ENCODE results near the gene PAM16.
"Not testable (repeated sequence)": the region's sequence is repeated elsewhere in the genome, so short reads cannot be mapped to it uniquely, and the experiment has no call there.

PAM16 gene

DNA sequence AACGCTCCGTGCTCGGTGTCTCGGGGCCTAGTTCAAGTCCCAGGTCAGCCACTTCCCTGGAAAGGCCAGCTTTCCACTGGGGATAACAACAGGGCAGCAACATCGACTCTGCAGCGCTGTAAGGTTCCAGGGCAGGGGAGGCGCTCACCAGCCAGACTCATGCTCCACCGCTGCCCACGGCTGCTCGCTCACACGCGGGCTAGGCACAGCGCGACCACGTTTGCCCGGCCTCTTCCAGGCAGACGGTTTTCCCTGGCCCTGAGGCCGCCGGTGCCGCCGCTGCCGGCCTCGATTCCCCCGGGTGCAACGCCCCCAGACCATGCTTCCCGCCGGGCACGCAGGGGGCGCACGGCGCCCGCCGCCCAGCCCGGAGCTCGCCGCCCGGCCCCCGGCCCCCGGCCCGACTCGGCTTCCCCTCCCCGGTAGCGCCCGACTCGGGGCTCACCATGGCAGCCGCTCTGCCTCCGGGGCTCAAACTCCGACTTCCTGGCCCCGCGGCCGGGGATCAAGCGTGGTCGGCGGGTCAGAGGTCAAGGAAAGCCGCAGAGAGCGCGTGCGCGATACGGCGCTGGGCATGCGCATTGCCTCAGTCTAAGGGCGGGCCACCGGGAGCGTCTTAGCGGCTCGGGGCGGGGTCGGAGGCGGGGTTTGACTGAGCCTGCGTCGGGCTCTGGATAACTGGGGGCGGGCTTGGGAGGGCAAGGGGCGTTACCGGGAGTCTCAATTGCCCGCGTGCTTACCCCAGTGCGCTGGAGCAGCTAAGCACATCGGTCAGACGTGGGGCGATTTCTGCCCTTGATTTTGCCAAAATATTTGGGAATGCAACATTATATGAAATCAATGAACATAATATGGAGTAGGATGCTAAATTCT lies at the start of gene PAM16:
TSS of gene PAM16 (minus strand) at position 535 of the 873 bp plus-strand sequence. CDS start at position 448, 87 bp downstream.
- DNase-seq (ENCODE audit: low read depth in 2 of 2): peak; percentile 98 to 99

DNA sequence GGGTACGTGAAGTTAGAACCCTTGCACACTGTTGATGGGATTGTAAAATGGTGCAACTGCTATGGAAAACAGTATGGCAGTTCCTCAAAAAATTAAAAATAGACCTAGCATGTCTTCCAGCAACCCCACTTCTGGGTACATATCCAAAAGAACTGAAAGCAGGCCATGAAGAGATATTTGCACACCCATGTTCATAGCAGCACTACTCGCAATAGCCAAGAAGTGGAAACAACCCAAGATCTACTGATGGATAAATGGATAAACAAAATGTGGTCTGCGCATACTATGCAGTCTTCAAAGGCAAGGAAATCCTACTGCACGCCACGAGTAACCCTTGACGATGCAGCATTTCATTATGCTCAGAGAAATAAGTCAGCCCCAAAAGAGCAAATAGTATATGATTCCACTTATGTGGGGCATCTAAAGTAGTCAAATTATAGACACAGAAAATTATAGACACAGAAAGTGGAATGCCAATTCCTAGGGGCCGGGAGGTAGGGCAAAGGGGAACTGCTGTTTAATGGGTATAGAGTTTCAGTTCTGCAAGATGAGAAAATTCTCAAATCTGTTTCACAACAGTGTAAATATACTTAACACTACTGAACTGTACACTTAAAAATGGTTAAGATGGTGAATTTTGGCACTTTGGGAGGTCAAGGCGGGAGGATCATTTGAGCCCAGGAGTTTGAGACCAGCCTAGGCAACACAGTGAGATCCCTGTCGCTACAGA lies 48.0 kb upstream of the PAM16 start:
- DNase-seq (ENCODE audit: low read depth in 2 of 2): no peak

DNA sequence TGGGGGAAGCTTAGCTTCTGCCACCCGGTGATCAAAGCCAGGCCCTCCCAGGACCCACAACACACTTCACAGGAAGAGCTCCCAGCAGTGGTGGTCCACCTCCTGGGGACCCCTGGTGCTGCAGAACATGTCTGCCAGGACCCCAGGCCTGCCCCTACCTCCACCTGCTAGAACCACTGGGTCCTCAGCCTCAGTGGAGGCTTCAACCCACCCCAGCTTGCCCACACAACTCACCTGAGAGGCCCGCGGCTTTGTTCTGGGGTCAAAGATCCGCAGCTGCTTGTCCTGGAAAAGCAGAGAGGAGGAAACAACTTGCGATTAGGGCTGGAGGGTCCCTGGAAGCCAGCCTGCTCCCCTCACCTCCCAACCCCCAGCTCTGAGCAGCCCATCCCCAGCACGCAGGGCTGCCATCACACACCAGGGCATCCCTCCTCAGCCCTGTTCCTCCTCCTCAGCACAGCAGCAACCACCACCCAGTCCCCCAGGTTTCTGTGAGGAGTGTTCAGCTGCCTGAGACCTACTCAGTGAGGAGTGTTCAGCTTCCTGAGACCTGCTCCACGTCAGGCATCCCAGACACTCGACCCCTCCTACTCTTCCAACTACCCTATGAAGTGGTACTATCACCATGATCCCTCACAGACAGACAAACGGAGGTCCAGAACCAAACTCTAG lies 44.1 kb upstream of the PAM16 start:
- no peak for DNase-seq (ENCODE audit: low read depth in 2 of 2)

DNA sequence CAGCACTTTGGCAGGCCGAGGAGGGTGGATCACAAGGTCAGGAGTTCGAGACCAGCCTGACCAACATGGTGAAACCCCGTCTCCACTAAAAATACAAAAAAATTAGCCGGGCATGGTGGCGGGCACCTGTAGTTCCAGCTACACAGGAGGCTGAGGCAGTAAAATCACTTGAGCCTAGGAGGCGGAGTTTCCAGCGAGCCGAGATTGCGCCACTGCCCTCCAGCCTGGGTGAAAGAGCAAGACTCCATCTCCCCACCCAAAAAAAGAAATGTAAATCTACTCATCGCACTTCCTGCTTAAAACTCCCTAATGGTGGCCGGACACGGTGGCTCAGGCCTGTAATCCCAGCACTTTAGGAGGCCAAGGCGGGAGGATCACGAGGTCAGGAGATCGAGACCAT lies 42.7 kb upstream of the PAM16 start:
- not testable (repeated sequence) for DNase-seq (ENCODE audit: low read depth in 2 of 2)

DNA sequence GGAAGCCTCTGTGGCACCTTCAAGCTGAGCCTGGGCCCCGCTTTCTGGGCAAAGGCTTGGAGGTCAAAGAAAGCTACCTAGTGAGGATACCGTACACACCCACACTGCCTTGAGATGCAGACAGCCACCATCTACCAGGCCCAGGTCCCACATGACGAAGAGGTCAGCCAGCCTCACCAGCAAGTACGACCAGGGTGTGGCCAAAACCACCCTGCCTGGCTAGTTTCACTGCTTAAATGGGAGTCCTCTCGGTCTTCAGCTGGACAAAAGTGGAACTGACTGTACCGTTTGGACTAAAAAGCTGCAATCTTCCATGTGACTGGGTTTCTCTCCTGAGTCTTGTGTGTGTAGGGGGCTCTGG lies 42.1 kb upstream of the PAM16 start:
- DNase-seq (ENCODE audit: low read depth in 2 of 2): no peak

DNA sequence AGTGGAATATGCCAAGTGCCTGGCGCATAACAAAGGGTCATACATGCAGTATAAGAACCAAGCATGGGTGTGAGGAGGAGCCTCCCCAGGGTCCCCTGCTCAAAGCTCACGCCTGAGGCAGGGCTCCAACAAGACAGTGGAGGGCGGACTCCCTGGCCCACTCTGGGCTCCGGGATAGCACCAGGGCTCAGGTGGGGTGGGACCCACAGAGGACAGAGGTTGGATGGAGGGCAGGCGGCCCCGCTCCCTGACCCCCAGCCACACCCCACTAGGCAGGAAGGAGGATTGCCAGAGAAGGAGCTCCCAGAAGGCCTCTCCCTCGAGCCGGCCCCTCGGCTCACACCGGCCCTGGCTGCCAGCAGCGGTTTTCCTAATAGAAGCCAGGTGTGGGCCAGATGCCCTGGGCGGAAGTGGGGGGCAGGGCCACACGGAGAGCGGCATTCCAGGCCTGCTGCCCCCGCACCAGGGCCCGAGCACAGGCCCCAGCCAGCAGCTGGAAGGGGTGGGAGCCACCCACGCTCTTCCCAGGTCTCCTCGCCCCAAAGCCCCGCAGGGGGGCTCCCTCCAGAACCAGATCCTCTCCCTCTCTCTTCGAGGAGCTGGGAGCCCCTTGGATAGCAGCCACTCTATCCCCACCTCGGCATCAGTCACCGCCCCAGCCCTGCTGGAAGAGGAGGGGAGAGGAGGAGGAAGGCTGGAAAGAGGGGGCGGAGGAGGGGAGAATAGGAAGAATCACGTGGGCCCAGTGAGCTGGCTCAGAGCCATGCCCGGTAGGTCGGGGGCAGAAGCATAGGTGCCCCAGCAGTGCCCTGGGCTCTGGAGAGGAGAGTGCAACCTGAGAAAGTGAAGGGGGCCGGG lies 41.5 kb upstream of the PAM16 start:
- no peak for DNase-seq (ENCODE audit: low read depth in 2 of 2)

DNA sequence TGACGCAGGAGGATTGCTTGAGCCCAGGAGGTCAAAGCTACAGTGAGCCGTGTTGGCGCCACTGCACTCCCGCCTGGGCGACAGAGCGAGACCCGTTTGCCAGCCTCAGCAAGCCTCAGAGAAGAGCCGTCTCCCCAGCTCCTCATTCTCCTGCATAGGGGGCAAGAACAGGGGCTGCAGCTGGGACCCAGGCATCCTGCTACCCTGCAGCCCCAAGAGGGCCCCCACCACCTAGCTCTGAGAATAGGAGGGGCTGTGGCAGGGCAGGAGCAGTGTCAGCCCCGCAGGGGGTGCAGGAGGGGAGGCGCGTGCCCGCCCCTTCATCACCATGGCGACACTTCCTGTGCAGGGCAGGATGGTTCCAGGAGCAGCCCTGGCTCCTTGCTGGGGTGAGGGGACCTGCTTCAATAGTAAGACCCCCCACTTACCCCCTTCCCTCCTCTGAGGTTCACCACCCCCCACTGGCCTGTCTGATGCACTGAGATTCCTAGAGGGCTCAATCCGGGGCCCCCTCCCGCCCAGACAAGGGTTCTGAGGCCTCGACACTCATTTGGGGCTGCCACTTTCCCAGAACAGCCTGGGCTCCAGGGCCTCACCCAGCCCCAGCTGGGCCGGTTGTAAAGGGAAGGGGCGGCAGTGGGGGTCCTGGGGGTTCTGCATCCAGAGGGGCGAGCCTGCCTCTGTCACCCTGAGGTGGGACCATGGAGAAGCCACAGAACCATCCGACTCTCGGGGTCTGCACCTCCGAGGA lies 40.7 kb upstream of the PAM16 start:
- no peak for DNase-seq (ENCODE audit: low read depth in 2 of 2)

DNA sequence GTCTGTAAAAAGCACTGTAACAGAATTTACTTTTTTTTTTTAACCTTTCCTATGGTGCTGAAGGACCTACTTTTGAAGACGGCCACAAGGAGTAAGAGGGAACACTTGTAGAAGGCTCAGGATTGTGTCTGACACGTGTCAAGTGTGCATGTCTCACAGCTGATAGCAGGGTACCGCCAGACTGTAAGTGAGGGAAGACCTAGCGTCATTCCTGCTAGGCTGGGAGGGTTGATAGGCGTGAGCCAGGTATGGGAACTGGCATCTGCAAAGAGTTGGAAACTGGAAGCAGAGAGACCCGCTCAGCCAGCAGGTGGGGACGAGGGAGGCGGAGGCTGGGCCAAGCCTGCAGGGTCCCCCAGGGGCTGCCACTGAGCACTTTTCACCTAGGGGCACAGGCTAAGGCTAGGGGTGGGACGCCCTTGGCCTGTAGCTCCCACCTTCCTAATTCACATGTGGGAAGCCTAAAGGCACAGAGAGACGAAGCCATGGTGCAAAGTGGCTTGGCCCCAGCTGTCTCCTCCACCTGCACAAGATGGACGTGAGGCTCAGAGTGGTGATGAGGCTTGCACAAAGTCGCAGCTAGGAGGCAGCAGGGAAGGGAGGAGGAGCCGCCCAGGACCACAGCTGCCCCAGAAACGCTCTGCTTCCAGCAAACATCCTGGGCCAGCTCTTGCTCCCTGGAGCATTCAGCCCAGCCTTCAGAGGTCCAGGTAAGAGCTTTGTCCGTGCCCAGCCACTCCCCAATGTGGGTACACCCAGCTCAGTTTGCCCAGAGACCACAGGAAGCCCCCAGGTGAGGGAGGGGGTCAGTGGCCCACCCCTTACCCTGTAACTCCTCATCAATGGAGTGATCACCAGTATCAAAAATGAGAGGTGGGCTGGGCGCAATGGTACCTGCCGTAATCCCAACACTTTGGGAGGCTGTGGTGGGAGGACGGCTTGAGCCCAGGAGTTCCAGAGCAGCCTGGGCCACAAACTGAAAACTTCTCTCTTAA lies 39.4 kb upstream of the PAM16 start:
- no peak for DNase-seq (ENCODE audit: low read depth in 2 of 2)

DNA sequence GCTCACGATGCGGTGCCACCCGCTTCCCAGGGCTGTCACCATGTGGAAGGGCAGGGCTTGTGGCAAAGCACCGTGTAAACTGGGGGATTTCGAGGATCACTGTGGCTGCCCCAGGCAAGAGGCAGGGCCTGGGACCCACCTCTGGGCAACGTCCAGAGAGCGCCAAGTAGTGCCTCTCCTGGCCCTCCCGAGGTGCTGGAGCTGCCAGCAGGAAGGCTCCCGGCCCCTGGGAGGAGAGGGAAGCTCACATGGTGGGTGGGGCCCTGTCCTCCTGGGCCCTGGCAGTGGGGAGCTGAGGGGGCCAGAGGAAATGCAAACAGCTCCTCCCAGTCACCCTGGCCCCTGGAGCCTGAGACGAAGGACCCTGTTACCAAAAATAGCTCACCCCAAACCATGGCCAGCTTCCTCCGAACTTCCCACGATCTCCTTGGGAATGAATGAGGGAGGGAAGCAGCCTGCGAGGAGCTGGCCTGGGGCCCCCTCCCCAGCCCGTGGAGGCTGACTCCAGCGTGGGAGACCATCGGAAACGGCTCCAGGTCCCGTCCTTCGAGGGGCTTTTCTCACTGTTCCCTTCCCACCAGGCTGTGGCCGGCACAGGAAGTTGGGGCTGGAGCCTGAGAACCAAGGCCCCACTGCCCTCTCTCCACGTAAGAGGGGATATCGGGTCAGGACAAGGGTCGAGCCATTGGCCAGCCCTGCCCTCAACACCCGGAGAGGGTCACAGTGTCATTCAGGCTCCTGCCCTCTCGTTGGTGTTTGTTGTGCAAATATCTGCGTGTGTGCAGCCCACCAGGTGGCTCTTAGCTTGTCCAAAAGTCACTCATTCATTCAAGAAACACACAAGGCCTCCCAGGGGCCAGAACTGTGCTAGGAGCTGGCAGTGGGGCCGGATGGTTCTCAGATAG lies 38.2 kb upstream of the PAM16 start:
- DNase-seq (ENCODE audit: low read depth in 2 of 2): no peak

DNA sequence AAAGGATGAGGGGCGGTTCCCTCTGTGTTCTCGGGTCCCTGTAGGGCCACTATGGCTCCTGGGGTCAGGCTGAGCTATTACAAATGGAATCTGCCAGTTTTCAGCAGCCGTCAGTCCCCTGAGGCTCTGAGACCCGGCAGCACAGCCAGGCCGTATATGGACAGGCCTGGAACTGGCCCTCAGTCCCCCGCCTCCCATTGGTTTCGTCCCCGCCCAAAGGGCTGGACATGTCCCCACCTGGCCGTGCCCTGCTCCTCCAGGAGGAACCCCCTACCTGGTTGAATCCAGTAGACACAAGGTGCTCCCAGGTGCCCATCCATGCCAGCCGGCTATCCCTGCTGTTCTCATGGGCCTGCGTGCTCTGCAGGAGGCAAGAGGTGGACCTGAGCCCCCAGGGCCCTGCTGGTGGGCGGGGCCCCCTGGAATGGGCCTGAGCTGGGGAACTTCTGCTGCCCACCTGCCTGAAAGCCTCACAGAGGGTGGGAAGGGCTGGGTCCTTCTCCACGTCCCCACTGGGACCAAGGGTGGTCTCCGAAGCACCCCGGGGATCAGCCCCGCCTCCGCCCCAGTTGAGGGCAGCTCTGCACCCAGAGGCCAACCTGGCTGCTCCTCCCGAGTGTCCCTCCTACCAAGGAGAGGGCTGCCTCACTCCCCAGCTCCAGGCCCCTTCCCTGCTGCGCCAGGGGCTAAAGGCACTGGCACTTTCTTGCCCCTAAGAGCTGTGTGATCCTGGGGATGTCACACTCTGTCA lies 37.3 kb upstream of the PAM16 start:
- no peak for DNase-seq (ENCODE audit: low read depth in 2 of 2)

DNA sequence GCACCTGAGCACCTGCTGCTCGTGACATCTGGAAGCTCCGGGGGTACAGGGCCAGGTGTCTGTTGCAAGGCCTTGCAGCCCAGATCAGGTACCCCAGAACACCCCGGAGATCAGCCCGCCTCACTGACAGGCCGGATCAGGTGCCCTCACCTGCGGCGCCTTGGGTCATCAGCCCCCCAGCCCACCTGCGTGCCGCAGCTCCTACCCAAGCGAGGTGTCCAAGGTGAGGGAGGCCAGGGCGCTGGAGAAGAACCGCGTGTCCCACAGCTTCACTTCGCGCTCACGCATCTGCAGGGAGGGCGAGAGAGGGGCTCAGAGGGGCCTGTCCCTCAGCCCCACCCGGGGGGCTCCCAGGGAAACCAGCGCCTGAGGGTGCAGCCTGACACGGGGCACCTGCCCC lies 36.7 kb upstream of the PAM16 start:
- DNase-seq (ENCODE audit: low read depth in 2 of 2): no peak

DNA sequence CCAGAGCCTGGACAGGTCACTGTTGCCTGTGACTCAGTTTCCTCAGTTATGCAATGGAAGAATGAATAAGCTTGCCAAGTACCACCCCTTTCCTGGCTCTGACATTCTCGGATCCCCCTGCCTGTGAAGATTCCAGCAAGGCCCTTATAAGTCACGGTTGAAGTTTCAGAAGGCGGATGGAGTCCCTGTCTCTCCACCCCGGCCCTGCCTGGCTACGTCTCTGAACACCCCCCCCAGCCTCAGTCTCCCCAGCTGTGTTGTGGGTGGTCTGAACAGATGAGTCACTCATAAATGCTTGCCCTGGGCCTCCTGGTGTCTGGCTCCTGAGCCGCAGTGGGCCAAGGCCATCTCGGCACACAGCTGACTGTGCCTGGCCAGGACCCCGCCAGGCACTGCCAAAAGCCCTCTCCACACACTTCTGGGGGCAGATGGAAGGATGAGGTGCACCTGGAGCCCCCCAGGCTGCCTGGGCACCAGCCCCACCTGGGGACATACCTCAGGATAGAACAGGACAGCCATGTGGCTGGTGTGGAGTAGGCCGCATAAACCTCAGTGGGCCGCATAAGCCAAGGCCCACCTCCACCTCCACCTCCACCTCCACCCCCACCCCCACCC lies 35.9 kb upstream of the PAM16 start:
- no peak for DNase-seq (ENCODE audit: low read depth in 2 of 2)

DNA sequence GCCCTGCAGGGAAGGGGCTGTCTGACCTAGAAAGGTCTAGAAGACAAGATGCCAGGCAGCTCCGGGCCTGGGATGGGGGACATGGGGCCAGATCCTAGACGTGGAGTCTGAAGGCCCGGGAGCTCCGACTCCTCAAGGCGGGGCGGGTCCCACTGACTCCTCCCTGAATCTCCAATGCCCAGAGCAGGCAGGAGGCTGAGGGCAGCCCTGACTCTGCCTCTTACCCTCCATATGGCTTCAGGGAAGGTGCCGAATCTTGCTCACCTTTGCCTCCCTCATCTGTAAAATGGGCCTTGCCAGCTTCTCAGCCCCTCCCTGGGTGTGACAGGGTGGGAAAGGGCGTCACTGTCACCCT lies 35.3 kb upstream of the PAM16 start:
- DNase-seq (ENCODE audit: low read depth in 2 of 2): no peak

DNA sequence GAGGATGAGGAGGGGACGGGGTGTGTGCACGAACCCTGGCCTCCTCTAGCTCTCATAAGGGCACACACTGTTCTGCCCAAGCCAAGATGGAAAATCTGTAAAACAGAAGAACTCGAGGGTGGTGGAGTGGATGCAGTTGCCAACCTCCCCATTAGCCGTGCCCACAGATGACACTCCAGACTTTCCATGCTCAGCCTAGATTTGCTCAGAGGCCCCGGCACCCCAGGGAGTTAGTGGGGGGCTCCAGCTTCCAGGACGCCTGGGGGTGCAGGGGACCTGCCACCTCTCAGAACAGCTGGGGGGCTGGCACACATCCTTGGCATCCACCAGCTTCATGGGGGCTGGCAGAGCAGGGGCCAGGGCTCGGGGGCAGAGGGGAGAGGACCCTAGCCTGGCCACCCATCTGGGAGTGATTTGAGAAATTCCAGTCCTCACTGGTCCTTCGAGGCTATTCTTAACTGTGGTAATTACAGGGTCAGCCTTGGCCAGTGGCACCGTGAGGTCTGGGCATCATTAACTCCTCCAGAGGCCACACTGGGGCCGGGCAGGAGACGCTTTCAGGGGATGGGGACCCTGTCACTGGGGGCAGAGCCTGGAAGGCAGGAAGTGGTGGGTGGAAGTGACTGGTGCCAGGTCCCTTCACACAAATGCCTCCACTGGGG lies 34.8 kb upstream of the PAM16 start:
- no peak for DNase-seq (ENCODE audit: low read depth in 2 of 2)

DNA sequence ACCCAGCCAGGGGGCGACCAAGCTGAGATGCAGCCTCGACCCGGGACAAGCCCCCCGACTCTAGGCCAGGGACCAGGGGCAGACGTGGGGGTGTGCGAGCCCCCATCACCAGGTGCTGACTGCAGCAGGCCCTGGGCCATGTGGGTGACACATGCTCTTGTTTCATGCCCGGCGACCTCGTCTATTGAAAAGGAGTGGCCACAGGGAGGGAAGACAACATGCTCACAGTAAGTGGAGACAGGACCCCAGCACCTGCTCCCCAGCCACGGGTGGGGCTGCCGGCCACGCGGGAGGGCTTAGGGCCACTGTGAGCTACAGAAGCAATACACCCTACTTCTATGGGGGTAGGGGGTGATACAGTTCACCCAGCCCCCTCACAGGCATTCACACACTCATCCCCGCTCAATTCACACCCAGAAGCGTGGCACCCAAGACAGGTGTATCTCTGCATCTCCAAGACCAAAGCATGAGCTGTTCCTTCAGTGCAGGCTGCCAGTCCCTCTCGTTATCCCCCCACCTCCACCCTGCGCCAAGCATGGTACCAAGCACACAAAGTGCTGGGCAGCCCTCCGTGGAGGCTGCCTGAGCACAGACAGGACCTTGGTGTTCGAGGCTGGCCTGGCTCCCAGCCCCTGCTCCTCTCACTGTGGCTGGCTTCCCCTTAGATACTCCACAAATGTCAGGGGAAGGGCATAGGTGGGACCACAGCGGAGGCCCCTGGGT lies 34.1 kb upstream of the PAM16 start:
- DNase-seq (ENCODE audit: low read depth in 2 of 2): no peak

DNA sequence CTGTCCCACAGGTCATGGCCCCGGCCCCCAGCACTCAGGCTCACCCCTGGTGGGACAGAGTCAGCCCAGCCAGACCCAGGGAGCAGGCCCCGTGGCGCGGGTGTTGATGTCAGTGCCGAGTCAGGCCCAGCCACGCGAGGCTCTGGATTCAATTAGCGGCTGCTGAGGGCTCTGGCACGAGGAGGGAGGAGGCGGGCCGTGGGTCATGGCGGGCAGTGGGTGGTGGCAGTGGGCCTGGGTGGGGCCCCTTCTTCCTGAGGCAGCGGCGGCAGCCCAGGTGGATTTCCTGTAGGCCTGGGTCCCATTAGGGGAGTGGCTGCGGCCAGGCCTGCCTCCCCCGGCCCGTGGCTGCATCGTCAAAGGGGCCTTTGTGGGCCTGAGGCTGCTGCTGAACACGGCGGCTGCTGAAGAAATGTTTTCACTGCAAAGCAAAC lies 33.4 kb upstream of the PAM16 start:
- DNase-seq (ENCODE audit: low read depth in 2 of 2): no peak
